GM23248 (cell line): ENCODE data around the gene SLC9A9.

Experiments used
- EZH2 ChIP-seq: fragments of 200-600 bp; sonication (generic); IDR thresholded peaks from 2 replicates; pipeline ENCODE4 v1.6.1; 2018; ENCODE audit warnings: antibody characterized with exemption, mild to moderate bottlenecking; ENCODE audit not compliant: insufficient read depth, poor library complexity, severe bottlenecking
- EZH2phosphoT487 ChIP-seq: fragments of 200-600 bp; sonication (generic); IDR thresholded peaks from 2 replicates; pipeline ENCODE4 v1.6.1; 2018; ENCODE audit warnings: antibody characterized with exemption, moderate library complexity, mild to moderate bottlenecking, low read depth; ENCODE audit not compliant: insufficient read depth

DNA sequence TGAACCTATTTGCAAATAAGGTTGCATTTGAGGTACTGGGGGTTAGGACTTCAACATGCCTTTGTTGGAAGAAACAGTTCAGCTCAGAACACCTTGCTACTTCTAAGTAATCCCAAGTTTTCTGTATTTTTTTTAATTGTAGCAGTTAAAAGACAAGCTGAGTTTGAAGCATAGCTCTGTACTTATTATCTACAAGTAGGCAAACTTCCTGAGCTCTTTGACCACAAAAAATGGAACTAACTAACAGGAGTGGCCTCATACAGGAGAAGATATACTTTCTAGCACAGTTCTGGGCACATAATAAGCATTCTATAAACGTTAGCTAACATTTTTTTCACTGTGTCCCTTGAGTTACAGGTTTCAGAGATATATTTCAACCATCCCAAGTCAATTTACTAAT is 569.5 kb downstream of the SLC9A9 start:
- TF ChIP-seq EZH2: no peak
- TF ChIP-seq EZH2phosphoT487: no peak
